ENCODE measurements around the gene DPH2.
A peak's percentile ranks its signal among the peaks of the same experiment; 100 is the strongest.

DPH2 gene

DNA sequence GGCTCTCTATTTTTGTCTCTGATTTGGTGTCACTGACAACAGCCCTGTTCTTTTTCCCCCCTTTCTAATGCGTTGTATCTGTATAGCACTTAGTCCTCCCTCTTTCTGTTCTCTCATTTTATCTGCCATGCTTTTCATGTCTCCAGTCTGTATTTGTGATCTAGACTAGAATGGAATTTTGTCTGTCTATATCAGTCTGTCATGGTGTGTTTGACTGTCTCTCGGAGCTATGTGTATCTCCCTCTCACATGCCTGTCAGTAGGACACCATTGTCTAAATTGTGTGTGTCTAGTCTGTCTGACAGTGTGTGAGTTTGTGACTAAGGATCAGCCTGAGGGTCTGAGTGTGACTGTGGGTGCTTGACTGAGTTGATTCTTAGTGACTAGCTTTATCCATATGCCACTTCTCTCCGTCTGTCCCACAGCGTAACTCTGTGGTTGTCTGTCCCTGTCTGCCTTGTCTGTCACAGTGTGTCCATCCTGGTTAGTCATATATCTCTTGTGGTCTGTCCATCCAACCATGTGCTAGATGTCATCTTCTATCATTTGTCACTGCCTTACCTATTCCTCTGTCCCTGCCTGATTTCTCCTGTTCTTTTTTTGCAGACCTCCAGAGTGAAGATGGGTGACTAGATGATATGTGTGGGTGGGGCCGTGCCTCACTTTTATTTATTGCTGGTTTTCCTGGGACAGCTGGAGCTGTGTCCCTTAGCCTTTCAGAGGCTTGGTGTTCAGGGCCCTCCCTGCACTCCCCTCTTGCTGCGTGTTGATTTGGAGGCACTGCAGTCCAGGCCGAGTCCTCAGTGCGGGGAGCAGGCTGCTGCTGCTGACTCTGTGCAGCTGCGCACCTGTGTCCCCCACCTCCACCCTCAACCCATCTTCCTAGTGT lies 7.8 kb downstream of the DPH2 start:
- intact Hi-C loops (cut with DNase I): no loop called here
- no peak for DNase-seq

DNA sequence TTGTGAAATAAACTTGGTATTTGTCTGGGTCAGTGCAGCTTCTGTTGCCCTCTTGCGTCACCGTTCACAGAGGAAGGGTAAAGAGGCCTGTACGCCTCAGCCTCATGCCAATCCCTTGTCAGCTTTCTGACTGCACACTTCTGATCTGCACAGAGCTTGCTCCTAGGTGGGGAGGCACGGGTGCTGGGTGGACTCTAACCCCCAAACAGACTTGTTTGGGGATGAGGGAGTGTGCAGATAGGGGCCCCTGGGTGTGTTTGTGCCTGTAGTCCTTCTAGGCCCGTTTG lies 8.4 kb downstream of the DPH2 start:
- intact Hi-C loops (cut with DNase I): no loop called here
- no peak for DNase-seq

DNA sequence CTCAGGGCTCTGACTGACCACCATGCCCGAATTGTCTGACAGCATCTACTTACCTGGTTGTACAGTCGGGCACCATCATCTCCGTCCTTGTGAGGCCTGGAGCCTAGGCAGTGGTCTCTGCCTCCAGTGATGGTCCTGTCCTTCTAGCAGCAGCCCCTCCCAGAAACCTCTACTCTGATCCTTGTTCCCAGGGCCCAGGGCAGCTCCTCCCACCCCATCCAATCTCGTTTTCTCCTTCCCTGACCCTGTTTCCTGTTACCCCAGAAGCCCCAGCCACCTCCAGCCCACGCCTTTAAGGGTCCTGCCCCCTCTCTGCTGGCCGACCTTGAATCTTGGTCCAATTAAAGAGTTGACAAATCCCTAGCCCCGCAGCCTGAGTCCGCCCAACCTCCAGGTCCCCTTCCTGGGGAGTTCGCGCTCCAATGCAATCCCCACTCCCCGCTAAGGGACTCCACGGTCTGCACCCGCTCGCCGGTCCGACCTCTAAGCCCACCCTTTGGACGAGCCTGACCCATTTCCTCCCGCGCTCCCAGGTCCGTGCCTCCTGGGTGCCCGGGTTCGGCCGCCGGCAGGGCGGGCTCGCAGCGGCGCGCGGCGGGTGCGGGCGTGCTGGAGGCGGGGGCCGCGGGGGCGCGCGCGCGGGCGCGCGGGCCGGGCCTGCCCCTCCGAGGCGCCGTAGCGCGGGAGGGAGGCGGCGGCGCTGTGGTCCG lies 8.9 kb downstream of the DPH2 start, which contains the start of gene B4GALT2:
B4GALT2 (plus strand) TSS at position 660 of the 710 bp plus-strand sequence. CDS start 1,951 bp downstream, outside the sequence.
- peak in 36 of 42 donors; percentile 45 to 83 (median 67) for DNase-seq
- intact Hi-C loops (cut with DNase I): no loop called here

DNA sequence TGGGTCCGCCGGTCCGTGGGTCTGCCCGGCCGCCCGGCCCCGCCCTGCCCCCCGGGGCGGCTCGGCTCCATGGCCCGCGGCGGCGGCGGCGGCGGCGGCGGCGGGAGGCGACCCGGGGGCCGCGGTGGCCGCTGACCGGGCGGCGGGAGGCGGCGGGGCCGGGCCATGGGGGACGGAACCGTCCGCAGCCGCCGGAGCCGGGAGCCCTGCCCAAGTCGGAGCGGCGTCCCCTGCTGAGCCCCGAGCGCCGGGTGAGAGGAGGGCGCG lies 9.4 kb downstream of the DPH2 start:
- intact Hi-C loops (cut with DNase I): no loop called here
- DNase-seq: no peak

DNA sequence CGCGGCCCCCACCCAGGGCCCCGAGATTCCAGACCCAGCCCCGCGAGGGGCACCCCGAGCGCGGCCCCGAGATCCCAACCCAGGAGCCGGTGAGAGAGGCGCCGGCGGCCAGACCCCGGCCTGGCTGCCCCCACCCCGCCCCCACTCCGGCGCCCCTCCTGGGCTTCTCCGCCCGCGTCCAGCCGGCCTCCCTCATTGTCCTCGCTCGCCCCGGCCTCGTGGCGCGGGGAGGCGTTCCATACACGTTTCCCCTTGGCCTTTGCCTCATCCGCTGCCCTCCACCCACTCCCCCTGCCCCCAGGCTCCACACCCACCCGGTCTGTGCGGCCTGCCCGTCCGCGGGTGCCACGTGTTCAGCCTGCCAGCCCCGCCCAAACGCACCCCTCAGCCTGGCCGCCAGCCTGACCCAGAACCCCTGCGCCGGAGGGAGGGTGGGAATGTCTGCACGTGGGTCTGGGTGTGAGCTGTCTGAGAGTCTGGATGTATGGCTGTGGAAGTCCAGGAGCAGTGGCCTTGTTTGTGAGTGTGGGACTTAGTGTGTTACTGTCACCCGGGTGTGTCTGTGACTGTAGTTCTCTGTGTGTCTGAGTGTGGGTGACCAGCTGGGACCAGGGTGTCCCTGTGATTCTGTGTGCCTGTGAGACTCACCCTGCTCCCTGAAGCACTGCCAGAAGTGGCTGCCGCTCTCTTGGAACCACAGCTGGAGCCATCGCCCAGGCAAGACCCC lies 9.9 kb downstream of the DPH2 start:
- DNase-seq: peak in 23 of 42 donors; percentile 18 to 69 (median 43)

DNA sequence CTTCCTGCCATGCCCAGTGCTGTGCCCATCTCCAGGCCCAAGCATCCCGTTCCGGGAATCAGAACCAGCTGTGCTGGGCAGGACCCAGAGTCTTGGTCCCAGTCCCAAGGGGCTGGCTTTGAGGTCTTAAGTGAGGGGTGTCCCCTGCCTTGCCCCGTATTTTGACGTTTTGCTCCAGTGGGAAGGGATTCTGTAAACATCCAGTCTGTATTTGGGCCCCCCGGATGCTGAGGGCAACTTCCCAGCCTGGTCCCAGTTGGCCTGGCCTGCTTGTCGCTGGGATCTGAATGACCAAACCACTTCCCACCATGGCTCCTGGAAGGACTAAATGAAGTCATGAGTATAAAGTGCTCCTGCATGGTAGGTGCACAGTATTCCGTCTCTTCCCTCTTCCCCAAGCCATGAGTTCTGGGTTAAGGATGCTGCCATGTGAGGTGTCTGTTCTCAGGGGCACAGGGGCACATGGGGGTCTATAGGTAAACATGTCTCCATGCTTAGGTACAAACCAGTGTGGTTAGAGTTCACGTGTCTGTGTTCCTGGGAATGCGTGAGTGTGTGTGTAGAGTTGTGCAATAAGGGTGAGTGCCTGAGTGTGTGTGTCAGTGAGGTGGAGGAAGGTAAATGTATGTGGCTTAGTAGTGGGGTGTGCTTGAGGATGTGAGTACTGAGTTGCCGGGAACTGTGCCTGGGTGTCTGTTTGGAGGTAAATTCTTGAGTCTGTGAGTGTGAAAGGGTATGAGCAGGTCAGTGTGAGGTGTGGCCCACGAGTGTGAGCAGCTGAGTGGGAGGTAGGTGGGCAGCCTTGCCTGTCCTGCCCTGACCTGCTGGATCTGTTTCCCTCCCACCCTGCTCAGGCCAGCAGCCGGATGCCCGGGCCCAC lies 10.7 kb downstream of the DPH2 start:
- intact Hi-C loops (cut with DNase I): no loop called here
- no peak for DNase-seq

More for the DNA sequence above, 9.9 kb downstream of the DPH2 start:
- intact Hi-C loops (cut with DNase I): no loop called here

DNA sequence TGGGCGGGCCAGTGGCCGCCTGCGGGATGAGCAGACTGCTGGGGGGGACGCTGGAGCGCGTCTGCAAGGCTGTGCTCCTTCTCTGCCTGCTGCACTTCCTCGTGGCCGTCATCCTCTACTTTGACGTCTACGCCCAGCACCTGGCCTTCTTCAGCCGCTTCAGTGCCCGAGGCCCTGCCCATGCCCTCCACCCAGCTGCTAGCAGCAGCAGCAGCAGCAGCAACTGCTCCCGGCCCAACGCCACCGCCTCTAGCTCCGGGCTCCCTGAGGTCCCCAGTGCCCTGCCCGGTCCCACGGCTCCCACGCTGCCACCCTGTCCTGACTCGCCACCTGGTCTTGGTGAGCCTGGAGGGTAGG lies 11.3 kb downstream of the DPH2 start:
- intact Hi-C loops (cut with DNase I): no loop called here
- DNase-seq: no peak

DNA sequence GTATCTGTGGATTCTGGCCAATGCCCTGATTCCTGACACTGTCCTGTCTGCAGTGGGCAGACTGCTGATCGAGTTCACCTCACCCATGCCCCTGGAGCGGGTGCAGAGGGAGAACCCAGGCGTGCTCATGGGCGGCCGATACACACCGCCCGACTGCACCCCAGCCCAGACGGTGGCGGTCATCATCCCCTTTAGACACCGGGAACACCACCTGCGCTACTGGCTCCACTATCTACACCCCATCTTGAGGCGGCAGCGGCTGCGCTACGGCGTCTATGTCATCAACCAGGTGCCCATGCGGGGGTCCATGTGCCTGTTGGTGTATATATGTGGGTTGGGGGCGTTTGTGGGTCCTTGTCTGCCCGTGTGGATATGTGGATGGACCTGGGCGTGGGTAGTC lies 11.8 kb downstream of the DPH2 start:
- no peak for DNase-seq
- intact Hi-C loops (cut with DNase I): no loop called here

DNA sequence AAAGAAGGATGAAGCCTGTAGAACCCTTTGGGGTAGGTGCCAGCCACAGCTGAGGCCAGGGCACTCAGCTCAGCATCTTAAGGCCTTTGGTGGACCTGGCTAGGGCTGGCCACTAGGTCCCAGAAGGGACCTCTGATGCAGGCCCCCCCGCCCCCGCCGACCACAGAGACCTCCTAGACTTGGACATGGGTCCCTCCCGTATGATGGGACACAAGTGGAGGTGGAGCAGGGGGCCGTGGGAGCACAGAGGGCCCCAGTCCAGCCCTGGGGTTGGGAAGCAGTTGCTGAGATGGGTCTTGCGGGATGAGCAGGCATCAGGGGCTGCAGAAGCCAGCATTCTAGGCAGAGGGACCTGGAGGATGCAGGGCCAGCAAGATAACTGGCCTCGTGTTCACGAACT lies 12.4 kb downstream of the DPH2 start:
- intact Hi-C loops (cut with DNase I): no loop called here
- no peak for DNase-seq

DNA sequence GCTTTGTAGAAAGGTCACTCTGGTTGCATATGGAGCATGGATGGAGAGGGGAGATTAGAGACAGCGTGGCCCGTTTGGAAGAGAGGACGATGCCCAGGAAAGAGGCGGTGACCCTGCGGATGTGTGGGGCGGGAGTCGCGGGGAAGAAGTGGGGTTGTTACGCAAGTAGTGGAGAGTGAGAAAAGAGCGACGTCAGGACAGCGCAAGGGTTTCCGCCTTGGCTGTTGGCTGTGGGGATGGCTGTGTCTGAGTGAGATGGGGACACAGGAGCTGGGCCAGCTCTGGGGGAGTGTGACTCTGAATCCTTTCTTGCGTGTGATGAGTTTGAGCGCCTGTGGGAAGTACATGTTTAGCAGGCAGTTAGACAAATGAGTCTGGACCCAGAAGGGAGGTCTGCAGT lies 13.0 kb downstream of the DPH2 start:
- DNase-seq: no peak
- intact Hi-C loops (cut with DNase I): no loop called here

DNA sequence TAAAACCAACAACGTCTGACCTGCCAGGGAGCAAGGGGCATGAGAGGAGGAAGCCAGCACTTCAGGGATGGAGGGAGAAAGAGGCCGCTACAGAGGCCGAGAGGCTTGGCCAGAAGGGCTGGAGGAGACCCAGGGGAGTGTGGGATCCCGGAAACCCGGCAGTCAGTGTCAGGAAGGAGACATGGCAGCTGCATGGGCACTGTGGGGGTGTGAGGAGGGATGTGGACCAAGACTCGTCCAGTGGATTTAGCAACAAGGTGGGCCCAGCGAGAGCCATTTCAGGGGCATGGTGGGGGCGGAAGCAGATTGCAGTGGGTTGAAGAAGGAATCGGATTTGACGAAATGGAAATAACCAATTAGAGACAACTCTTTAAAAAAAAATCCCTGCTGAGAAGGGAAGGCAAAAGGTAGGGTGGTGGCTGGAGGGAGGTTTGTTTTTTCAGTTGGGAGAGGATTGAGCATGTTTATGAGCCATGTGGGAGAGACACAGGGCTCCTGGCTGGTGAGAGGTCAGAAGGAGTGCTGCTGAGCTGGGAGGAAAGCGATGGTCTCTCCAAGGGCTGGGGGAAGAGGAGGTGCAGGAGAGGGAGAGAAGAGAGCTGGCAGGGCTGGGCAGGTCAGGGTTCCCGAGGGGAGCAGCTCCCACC lies 13.6 kb downstream of the DPH2 start:
- no peak for DNase-seq
- intact Hi-C loops (cut with DNase I): no loop called here

DNA sequence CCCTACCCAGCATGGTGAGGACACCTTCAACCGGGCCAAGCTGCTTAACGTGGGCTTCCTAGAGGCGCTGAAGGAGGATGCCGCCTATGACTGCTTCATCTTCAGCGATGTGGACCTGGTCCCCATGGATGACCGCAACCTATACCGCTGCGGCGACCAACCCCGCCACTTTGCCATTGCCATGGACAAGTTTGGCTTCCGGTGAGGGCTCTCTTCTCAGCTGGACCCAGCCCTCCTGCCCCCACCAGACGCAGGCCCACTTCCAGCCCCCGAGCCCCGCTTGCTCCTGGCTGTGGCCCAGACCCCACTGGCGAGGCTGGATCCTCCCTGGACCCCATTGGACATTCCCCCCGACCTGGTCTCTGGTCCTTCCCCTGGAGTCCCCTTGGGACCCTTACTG lies 15.0 kb downstream of the DPH2 start:
- intact Hi-C loops (cut with DNase I): no loop called here
- no peak for DNase-seq

DNA sequence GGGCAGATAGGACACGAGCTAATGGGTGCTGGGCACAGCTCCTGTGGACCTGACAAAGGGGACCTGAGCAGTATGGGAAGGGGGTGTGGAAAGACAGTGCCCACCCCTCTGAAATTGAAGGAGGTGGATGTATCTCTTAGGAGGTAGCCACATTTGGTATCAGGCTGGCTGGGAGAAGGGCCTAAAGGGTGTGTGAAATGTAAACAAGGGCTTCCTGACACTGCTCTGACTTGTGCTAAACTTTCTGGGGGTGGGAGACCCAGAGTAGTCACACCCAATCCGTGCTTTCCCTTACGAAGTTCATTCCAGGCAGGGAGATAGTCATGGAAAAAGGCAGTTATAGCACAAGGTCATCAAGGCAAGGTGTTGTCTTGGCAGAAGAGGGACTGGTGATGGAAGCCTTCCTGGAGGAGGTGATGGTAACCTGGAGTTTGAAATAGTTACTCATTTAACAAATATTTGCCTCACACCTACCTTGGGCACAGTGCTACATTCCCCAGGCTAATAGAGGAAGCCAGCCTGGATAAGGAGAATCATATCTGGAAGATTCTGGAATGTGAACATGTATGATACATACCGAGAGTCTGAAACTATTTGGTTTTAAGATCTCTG lies 16.3 kb downstream of the DPH2 start:
- DNase-seq: no peak
- intact Hi-C loops (cut with DNase I): no loop called here

DNA sequence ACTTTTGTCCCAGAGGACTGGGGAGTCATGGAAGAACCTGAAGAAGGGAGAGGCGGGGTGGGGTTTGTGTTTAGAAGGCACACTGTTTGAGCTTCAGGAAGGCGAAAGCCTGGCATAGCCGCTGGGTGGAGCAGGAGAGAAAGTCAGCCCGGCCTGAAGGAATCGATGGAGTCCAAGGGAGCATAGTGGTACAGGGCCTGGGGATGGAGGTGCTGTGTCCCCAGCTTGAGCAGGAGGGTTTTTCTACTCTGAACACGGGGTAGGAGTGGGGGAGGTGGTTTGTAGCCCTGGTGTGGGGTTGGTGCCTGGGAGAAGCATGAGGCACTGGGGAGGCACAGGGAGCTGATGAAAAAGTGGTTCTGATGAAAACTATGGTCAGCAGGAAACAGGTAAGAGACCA lies 16.9 kb downstream of the DPH2 start:
- intact Hi-C loops (cut with DNase I): no loop called here
- DNase-seq: no peak

DNA sequence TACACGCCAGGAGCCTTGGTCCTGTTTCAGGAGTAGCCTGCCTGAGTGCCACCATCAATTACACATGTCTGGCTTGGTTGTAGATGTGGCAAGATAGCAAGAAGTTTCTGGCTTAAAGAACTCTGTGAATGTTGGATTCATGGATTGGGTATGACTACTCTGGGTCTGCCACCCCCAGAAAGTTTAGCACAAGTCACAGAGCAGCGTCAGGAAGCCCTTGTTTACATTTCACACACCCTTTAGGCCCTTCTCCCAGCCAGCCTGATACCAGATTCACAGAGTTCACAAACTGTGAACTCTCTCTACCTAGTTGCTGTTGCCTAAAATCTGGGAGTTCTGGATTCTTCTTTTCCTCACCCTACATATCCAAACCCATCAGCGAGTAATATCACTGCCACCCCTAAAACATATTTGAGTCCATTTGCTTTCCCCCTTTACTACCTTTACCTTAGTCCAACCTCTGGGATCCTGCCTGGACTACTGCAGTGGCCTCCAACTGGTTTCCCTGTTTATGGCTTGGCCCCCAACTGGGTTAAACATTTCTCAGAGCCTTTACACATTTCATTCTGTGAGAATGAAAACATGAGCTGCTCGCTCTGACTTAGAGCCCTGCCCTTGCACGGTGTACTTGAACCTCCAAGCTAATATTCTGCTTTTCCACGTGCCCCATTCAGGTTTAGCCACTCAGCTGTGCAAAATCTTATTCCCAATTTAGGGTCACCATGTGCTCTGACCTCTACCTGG lies 17.5 kb downstream of the DPH2 start:
- DNase-seq: no peak
- intact Hi-C loops (cut with DNase I): no loop called here

DNA sequence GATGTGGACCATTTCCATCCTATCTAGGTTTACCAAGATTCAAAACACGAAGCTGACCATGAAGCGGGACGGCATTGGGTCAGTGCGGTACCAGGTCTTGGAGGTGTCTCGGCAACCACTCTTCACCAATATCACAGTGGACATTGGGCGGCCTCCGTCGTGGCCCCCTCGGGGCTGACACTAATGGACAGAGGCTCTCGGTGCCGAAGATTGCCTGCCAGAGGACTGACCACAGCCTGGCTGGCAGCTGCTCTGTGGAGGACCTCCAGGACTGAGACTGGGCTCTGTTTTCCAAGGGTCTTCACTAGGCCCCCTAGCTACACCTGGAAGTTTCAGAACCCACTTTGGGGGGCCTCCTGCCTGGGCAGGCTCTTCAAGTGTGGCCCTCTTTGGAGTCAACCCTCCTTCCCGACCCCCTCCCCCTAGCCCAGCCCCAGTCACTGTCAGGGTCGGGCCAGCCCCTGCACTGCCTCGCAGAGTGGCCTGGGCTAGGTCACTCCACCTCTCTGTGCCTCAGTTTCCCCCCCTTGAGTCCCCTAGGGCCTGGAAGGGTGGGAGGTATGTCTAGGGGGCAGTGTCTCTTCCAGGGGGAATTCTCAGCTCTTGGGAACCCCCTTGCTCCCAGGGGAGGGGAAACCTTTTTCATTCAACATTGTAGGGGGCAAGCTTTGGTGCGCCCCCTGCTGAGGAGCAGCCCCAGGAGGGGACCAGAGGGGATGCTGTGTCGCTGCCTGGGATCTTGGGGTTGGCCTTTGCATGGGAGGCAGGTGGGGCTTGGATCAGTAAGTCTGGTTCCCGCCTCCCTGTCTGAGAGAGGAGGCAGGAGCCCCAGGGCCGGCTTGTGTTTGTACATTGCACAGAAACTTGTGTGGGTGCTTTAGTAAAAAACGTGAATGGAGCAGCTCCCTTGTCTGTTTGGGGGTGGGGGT lies 20.7 kb downstream of the DPH2 start:
- DNase-seq: no peak
- intact Hi-C loops (cut with DNase I): no loop called here

DNA sequence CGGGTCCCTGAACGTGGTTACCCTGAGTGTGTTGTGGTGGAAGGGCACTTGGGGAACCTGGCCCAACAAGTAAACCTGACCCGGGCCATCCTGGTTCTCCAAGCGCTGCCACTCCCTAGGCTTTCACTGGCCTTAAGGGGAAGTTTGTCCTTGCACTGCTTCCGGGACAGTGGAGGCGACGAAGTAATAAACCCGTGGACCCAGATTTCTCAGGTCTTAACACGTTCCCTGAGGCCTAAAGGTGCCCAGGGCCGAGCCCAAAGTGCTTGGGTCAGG lies 21.3 kb downstream of the DPH2 start:
- no peak for DNase-seq
- intact Hi-C loops (cut with DNase I): no loop called here
